Natural killer cell (primary cell): Measurements from ENCODE around the gene FTSJ1. TPM values are rescaled to one million over a fixed set of nuclear protein-coding genes. Genes with fewer than 3 reads are reported as not detected.

Experiments
- ATAC-seq, 3 donors: fragments of 150-1000 bp in 2 of 3; fragments of 200-7000 bp in 1 of 3; cut with Tn5 transposase; 1 replicate in 1 of 3; 2 replicates in 2 of 3; pipeline ENCODE4 v1.10.0; 2021; ENCODE audit warnings: mild to moderate bottlenecking in 2 of 3, moderate library complexity in 2 of 3
- DNase-seq, 2 donors: peaks; one replicate each; pipeline versions ENCODE4 v3.0.0 to v3.0.0-alpha.2; 2013 to 2021; ENCODE audit warnings: mixed read lengths in 1 of 2
- H3K27ac ChIP-seq: one replicate; pipeline ENCODE4 v1.5.1; 2013; ENCODE audit warnings: mild to moderate bottlenecking, low read length
- H3K27me3 ChIP-seq: one replicate; pipeline ENCODE4 v1.6.1; 2013; ENCODE audit warnings: low read length; ENCODE audit not compliant: control insufficient read depth, insufficient read depth
- H3K36me3 ChIP-seq: one replicate; pipeline ENCODE4 v1.6.1; 2013; ENCODE audit warnings: low read length; ENCODE audit not compliant: control insufficient read depth, insufficient read depth
- H3K4me1 ChIP-seq: one replicate; pipeline ENCODE4 v1.6.1; 2013; ENCODE audit warnings: low read length; ENCODE audit not compliant: control insufficient read depth, insufficient read depth
- H3K4me3 ChIP-seq: one replicate; pipeline ENCODE4 v1.5.1; 2013; ENCODE audit warnings: low read length
- H3K9me3 ChIP-seq: one replicate; pipeline ENCODE4 v1.6.1; 2013; ENCODE audit warnings: low read length; ENCODE audit not compliant: control insufficient read depth, insufficient read depth
- H3K27ac Mint-ChIP-seq, 2 donors: one replicate each; pipeline ENCODE4 v1.8.0; 2022; ENCODE audit warnings: mild to moderate bottlenecking in 2 of 2, mixed read lengths in 2 of 2, moderate library complexity in 1 of 2
- H3K27me3 Mint-ChIP-seq, 2 donors: one replicate each; pipeline ENCODE4 v1.8.0; 2022; ENCODE audit warnings: low read depth in 2 of 2, mixed read lengths in 2 of 2
- H3K36me3 Mint-ChIP-seq: one replicate; pipeline ENCODE4 v1.8.0; 2022; ENCODE audit warnings: mixed read lengths
- H3K4me1 Mint-ChIP-seq, 2 donors: one replicate each; pipeline ENCODE4 v1.8.0; 2022; ENCODE audit warnings: mixed read lengths in 2 of 2
- H3K4me3 Mint-ChIP-seq: one replicate; pipeline ENCODE4 v1.8.0; 2022; ENCODE audit warnings: mild to moderate bottlenecking, moderate library complexity, mixed read lengths
- H3K9me3 Mint-ChIP-seq, 2 donors: one replicate each; pipeline ENCODE4 v1.8.0; 2022; ENCODE audit warnings: mixed read lengths in 2 of 2
- CTCF ChIP-seq: fragments of 200-600 bp; IDR thresholded peaks from one replicate; pipeline ENCODE4 v1.8.0; 2022; ENCODE audit warnings: antibody characterized with exemption
- WGBS: methylation state at CpG from one replicate; pipeline ENCODE4 v1.1.7; 2013; ENCODE audit warnings: missing lambda C conversion rate; ENCODE audit not compliant: insufficient coverage; 5-methylcytosine and 5-hydroxymethylcytosine counted together
- intact Hi-C: fragments of 100-400 bp; cut with micrococcal nuclease; formaldehyde crosslinking; loops from one replicate; pipeline ENCODE4 v1.14.2; 2022
- total RNA-seq, 4 donors: library from RNA; stranded (reverse); fragments of 120-200 nt in 1 of 4; gene quantifications; one replicate each; pipeline versions ENCODE4 v1.2.3 to v1.2.4, GENCODE V29; 2013 to 2022

The FTSJ1 gene
- total RNA-seq, 3 donors from 2014 or later (not counting 1 experiment from before 2014, with no cell fraction given): 62.4 to 75.3 (median 67.3) TPM

DNA sequence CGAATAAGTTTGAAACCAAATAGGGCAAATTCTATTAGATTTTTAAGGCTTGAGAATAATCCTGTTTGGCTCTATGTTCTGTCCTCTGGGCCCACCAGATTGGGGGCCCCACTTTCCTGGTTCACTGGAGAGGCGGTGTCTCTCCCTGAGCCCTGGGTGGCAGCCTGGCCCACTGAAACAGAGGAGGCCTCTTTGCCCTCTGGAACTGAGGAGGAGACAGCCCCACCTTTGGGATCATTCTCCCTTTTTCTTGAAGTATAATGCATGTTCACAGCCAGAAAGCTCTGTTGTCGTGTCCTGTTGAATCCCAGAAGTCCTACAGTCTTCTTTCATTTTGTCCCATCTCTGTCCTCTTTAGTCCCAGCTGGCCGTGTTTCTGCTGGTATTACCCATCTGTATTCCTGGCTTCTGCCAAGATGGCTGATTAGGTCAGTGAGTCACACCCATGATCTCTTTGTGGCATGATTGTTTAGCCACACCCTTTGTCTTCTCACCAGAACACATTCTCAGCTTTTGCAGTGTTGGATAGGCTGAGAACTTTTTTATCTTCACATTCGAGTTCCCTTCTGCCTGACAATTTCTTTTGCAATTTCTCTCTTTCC lies 55.5 kb downstream of the FTSJ1 start:
- Histone ChIP-seq H3K4me1 (peaks cover 13% of the 10 kb centered on the region), H3K36me3 (peaks cover 19% of the 10 kb centered on the region), H3K27me3 (no peaks in the 10 kb centered on the region), H3K9me3 (no peaks in the 10 kb centered on the region), H3K4me3 (no peak overlapping the region), H3K27ac (peak overlapping the region; percentile 86)
- H3K4me3 Mint-ChIP-seq: peak overlapping the region; percentile 32
- H3K4me1 Mint-ChIP-seq: peaks cover 10 to 54% of the 10 kb centered on the region in 2 donors
- peak overlapping the region; percentile 83 to 99 for H3K27ac Mint-ChIP-seq
- DNase-seq: peak in 1 of 2 donors; percentile 37
- ATAC-seq: peak; percentile 77 to 88 (median 87)
- H3K36me3 Mint-ChIP-seq: no peaks in the 10 kb centered on the region
- no peaks in the 10 kb centered on the region for H3K9me3 Mint-ChIP-seq
- 74% methylated on average over 5 of the region's 5 CpGs for WGBS
- TF ChIP-seq CTCF: no peak
- H3K27me3 Mint-ChIP-seq: no peaks in the 10 kb centered on the region
- intact Hi-C loops: no loop called here

DNA sequence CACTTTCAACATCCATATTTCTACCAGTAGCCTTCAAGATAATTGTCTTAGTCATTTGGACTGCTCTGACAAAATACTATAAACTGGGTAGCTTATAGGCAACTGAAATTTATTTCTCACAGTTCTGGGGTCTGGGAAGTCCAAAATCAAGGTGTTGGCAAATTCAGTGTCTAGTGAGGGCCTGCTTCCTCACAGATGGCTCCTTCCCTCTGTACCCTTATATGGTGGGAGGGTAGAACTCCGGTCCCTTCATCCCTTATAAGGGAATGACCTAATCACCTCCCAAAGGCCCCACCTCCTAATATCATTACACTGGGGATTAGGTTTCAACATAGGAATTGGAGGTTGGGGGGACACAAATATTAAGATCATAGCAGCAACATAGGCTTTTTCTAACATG lies 56.2 kb downstream of the FTSJ1 start:
- ATAC-seq: peak in 2 of 3 donors; percentile 27 to 52
- no peaks in the 10 kb centered on the region for H3K36me3 Mint-ChIP-seq
- H3K4me3 Mint-ChIP-seq: peak overlapping the region; percentile 32
- peaks cover 10 to 50% of the 10 kb centered on the region in 2 donors for H3K4me1 Mint-ChIP-seq
- Histone ChIP-seq H3K27me3 (no peaks in the 10 kb centered on the region), H3K9me3 (no peaks in the 10 kb centered on the region), H3K36me3 (peaks cover 12% of the 10 kb centered on the region), H3K27ac (peak overlapping the region; percentile 86), H3K4me1 (peaks cover 13% of the 10 kb centered on the region), H3K4me3 (no peak overlapping the region)
- H3K9me3 Mint-ChIP-seq: no peaks in the 10 kb centered on the region
- TF ChIP-seq CTCF: no peak
- no CpG with 5 or more reads among the region's 1 CpG for WGBS
- peak overlapping the region; percentile 83 to 99 for H3K27ac Mint-ChIP-seq
- intact Hi-C loops: no loop called here
- H3K27me3 Mint-ChIP-seq: no peaks in the 10 kb centered on the region
- no peak for DNase-seq

DNA sequence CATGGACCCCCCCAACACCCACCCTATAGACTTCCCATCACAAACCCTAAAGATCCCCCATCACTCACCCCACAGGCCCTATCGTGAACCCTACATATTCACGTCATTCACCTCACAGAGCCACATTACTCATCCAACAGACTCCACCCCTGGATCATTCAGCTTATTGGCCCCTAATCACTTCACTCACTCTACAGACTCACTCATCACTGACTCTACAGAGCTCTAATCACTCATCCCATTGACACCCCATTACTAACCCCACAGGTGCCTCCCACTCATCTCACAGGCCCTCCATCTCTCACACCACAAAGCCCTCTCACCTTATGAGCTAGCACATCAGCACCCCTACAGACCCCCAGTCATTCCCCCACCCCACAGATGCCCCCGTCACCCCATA lies 57.2 kb downstream of the FTSJ1 start:
- no peak for TF ChIP-seq CTCF
- Mint-ChIP-seq H3K36me3 (no peaks in the 10 kb centered on the region), H3K4me3 (no peak overlapping the region), H3K4me1 (peaks cover 10 to 50% of the 10 kb centered on the region in 2 donors), H3K9me3 (no peaks in the 10 kb centered on the region), H3K27ac (peak overlapping the region; percentile 83 to 99), H3K27me3 (no peaks in the 10 kb centered on the region)
- H3K27ac ChIP-seq: no peak overlapping the region
- H3K27me3 ChIP-seq: no peaks in the 10 kb centered on the region
- H3K36me3 ChIP-seq: peaks cover 6% of the 10 kb centered on the region
- no peaks in the 10 kb centered on the region for H3K9me3 ChIP-seq
- peaks cover 13% of the 10 kb centered on the region for H3K4me1 ChIP-seq
- ATAC-seq (no peak), DNase-seq (no peak)
- intact Hi-C loops: no loop called here
- 100% methylated on average over 3 of the region's 3 CpGs for WGBS
- H3K4me3 ChIP-seq: no peak overlapping the region

Other genes with a start within 250 kb of the FTSJ1 start
- gene SSX1, start 220.8 kb upstream of the FTSJ1 start, total RNA-seq: not detected
- not detected for gene SSX3, start 119.5 kb upstream of the FTSJ1 start, total RNA-seq
- not detected for gene SSX4, start 92.7 kb upstream of the FTSJ1 start, total RNA-seq
- gene SSX4B, start 64.2 kb upstream of the FTSJ1 start, total RNA-seq: not detected
- 10 to 100 TPM; 20.3 to 25.1 (median 24.7) TPM for gene SLC38A5, start 5.9 kb upstream of the FTSJ1 start, total RNA-seq
- 10 to 100 TPM; 29.6 to 33.1 (median 31.1) TPM for gene PORCN, start 32.8 kb downstream of the FTSJ1 start, total RNA-seq
- 100 to 1,000 TPM in 1 of 3 donors, 10 to 100 TPM in 2; 91.6 to 115 (median 97.6) TPM for gene EBP, start 45.6 kb downstream of the FTSJ1 start, total RNA-seq
- gene TBC1D25, start 63.5 kb downstream of the FTSJ1 start, total RNA-seq: 10 to 100 TPM; 34.9 to 41.8 (median 36.1) TPM
- gene RBM3, start 98.3 kb downstream of the FTSJ1 start, total RNA-seq: 100 to 1,000 TPM; 356 to 419 (median 366) TPM
- 10 to 100 TPM; 52.5 to 62.9 (median 60.2) TPM for gene WDR13, start 121.3 kb downstream of the FTSJ1 start, total RNA-seq
- gene WAS, start 207.6 kb downstream of the FTSJ1 start, total RNA-seq: 100 to 1,000 TPM; 136 to 149 (median 141) TPM
- 10 to 100 TPM in 2 of 3 donors, 1 to 10 TPM in 1; 9.2 to 11.6 (median 11.0) TPM for gene SUV39H1, start 220.5 kb downstream of the FTSJ1 start, total RNA-seq